ENCODE results near the gene EMILIN3.

EMILIN3 gene

GRCh38 chr20:41349943-41350342, 16.7 kb downstream of the EMILIN3 start:
- in situ Hi-C loops (cut with HindIII; ENCODE audit: low sequenced_read_pairs) = no loop called here

DNA sequence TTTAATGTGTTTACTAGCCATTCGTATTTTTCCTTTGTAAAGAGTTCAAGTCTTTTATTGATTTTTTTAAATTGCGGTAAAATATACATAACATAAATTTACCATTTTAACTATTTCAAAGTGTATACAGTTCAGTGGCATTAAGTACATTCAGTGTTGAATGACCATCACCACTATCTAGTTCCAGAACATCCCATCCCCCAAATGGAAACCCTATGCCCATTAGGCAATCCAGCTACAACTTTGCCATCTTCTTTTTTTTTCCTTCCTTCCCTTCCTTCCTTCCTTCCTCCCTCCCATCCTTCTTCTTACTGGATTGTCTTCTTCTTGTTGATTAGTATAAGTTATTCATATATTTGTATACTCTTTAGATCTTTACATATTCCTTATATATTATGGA, 17.4 kb downstream of the EMILIN3 start:
- in situ Hi-C loops (cut with HindIII; ENCODE audit: low sequenced_read_pairs) = no loop called here

DNA sequence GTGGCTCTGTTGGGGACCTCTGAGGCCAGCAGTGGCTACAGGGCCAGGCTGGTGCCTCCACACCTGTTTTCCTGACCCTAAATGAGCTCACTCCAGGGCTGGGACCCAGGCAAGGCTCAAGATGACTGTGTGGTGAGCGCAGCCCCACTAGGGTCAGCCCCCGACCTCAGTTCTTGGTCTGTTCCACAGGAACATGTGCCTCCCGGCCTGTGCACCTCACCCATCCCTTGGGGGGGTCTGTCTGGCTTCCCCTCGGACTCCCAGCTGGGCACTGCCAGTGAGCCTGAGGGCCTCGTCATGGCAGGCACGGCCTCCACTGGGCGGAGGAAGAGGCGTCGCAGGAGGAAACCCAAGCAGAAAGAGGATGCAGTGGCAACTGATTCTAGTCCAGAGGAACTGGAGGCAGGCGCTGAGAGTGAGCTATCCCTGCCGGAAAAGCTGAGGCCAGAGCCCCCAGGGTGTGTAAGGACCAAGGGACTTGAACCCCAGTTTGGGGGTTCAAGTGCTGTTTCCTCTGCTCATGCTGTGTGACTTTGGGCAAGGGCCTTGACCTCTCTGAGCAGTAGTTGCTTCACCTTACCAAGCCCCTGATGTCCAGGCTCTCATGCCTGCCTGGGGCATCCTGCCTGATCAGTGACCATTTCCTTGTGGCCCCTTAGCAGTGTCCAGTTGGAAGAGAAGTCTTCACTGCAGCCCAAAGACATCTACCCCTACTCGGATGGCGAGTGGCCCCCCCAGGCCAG, 18.0 kb downstream of the EMILIN3 start:
- in situ Hi-C loops (cut with HindIII; ENCODE audit: low sequenced_read_pairs) = no loop called here

DNA sequence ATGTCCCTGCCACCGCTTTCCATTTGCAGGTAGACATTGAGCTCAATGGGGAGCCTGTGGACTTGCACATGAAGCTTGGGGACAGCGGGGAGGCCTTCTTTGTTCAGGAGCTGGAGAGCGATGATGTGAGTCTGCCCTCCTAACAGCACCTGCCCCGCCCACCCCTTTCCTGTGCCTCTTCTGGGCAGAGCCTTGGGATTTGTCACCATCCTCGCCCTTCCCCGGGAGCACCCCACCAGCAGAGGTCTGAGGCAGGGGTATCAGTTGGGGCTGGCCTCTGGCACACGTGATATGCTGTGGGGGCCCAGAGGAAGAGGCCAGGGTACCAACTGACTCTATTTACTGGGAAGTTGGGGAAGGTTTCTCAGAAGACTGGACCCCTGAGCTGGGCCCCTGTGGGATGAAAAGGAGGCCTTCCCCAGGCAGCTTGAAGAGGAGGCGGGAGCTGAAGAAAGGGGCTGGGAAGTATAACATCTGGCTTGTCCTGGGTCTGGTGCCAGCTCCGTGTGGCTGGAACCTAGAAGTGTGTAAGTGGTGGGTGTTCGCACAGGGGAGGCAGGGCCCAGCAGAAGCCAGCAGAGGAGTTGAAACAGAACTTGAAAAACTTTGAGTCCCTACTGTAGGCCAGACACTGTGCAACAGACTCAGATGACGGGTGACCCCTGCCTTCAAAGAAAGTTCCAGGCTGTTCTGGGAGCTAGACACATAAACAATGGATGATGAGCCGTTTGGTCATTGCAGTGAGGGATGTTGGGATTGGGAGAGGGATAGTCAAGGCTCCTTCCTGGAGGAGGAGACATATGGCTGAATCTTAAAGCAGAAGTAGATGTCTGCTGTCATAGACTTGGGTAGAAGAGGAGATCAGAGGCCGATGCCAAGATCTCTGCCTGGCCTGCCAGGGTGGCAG, 18.8 kb downstream of the EMILIN3 start:
- in situ Hi-C loops (cut with HindIII; ENCODE audit: low sequenced_read_pairs) = no loop called here

GRCh38 chr20:41345729-41346067, 20.9 kb downstream of the EMILIN3 start:
- in situ Hi-C loops (cut with HindIII; ENCODE audit: low sequenced_read_pairs) = no loop called here

DNA sequence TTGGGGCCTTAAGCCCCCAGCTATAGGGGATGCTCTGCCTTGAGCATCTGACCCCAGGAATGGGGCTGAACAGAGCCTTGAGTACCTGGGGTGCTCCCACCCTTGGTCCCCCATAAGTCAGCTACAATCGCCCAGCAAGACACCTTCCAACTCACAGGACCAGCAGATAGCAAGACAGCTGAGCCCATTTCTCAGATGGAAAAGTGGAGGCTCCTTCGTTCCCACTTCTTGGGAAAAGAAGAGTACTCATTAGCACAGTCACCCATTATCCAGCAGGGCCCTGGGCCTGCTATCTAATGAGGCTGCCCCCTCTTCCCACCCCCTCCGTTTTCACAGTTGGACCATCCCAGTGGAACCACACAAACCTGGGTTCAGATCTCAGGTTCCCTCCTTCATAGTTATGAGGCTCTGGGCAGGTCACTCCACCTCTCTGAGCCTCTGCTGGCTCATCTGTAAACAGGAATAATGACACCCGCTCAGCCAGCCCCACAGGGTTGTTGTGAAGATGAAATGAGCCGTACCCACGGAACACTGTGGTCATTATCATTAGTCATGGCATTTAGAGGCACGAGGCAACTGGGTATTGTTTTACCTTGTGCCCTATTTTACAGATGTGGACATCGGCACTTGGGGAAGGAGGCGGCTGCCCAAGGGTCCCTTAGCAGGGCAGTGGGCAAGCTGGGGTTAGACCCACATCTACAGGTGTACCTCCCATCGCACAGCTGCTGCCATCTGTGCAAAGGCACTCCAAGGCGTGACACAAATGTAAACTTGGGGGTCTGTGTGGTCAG, 21.5 kb downstream of the EMILIN3 start:
- in situ Hi-C loops (cut with HindIII; ENCODE audit: low sequenced_read_pairs) = no loop called here

- in situ Hi-C loops (cut with HindIII; ENCODE audit: low sequenced_read_pairs) = no loop called here
These were observed 22.1 kb downstream of the EMILIN3 start for GRCh38 chr20:41344477-41344876.

DNA sequence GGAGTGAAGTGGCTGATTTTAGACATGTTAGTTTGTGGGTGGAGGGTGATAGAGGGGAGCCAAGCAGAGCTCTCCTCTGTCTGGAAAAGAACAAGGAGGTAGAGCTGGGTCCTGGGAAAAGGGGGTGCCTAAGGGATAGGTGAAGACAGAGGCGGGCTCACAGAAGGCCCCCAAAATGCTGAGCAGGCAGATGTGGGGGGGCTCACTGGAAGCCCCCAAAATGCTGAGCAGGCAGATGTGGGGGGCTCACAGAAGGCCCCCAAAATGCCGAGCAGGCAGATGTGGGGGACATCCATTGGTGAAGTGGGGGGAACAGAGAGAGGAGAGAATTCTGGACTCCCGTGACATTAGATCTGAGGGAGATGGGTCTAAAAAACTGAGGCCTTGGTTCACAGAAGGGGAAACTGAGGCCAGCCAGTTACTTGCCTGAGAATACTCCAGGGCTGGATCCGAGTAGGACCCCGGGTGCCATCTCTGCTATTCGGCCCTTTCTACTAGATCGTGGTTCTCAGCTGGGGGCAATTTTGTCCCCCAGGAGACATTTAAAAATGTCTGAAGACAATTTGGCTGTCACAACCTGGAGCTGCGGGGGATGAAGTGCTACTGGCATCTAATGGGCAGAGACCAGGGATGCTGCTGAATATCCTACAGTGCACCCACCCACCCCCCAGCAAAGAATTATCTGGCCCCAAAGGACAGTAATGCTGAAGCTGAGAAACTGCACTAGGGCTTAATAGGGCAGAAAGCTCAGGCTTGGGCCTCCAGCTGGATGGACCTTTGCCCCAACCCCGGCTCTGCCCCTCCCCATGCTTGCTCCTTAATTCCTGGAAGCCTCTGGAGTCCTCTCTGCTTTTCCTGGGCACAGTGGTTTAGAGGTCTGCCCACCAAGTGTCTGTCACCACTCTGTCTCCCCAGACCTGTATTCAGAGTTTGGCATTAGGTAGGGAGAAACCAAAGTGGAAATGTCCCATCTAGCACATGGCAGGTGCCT, 23.8 kb downstream of the EMILIN3 start:
- in situ Hi-C loops (cut with HindIII; ENCODE audit: low sequenced_read_pairs) = no loop called here

DNA sequence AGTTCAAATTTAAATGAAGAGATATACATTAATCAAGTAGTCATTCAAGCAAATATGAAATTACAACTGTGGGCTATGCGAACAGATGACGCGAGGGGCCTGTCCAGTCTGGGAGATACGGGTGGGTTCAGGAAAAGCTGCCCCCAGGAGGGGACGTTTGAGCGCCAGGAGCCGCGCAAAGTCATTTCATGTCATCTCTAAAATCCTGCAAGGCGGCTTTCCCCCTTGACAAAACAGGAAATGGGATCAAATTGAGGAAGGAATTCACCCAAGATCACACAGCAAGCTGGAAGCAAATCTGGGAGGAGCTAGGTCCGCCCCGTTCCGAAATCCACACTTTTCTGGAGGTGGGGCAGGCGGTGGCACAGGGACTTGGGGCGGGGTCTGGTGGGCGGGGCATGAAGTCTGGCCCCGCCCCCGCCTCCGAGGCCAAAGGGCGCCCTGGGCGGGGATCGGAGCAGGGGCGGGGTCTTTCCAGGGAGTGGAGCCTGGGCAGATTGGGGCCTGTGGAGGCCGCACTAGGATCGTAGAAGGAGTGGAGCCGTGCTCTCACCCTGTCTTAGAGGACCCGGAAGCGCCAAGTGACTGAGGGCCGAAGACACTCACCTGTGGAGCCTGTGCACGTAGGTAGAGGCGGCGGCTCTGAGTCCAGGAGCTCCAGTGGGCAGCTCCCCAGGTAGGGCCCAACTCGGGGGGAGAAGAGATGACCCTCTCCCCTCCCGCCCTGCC, 26.1 kb downstream of the EMILIN3 start, which contains the start of gene LPIN3:
Gene LPIN3, plus strand, starts transcription at position 495 of the 729 bp plus-strand sequence. CDS start 4,983 bp downstream, outside the sequence.
- in situ Hi-C loops (cut with HindIII; ENCODE audit: low sequenced_read_pairs) = no loop called here

DNA sequence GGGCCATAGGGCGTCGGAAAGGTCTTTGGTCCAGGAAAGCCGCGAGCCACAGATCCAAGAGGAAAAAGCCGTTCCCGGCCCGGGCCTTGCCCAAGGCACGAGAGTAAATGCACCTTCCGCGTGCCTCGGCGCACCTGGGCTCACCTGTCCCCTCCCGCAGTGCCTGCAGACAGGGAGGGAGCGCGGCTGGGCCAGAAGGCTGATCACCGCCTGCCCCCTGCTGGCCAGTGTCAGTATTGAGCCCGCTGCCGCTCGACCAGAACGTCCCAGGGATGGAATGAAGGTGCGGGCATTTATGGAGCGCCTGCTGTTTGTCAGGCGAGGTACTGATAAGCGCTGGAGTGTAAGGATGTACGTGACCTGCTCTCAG, 26.7 kb downstream of the EMILIN3 start:
- in situ Hi-C loops (cut with HindIII; ENCODE audit: low sequenced_read_pairs) = no loop called here

DNA sequence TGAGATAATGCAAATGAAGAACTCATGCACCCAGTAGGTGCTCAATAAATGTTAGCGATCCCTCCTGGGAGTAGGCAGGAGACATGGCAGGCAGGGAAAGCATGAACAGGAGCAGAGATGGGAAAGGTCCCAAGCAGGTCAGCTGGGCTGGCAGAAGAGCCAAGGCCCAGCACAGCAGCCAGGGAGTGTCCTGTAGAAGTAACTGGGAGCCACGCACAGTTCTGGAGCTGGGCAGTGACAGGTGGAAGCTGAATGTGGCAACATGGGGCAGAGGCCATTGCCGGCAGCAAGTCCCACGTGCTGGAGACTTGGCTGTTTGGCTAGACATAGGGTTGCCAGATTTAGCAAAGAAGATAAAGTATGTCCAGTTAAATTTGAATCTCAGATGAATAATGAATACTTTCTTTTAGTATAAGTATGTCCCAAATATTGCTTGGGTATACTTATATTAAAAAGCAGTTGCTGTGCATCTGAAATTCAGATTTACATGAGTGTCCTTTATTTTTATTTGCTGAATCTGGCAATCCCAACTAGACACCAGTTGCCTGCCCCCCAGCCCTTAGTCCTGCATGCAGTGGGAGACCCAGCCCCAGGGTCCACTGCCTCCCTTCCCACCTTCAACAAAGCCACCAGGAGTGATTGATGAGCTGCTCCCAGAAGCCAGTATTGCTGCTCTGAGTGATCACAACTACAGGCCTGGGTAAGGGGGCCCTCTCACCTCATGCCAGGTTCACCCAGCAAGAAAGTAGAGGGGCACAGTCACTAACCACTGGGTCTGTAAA, 29.7 kb downstream of the EMILIN3 start:
- in situ Hi-C loops (cut with HindIII; ENCODE audit: low sequenced_read_pairs) = no loop called here

DNA sequence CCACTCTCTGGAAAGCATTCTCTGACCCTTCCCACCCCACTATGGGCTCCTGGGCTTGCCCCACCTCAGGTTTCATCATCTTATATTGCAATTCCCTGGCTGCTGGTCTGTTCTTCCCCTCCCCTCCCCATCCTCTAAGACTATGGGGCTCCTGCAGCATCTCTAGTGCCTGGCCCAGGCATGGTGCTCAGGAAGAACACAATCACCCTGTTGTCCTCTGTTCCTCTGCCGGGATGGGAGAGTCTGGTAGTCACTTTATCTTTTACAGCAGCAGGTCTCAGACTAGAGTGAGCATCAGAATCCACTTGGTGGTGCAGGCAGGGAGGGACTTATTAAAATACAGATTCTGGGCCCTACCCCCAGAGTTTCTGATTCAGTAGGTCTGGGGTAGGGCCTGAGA, 31.0 kb downstream of the EMILIN3 start:
- in situ Hi-C loops (cut with HindIII; ENCODE audit: low sequenced_read_pairs) = no loop called here

GRCh38 chr20:41334443-41335421, 31.9 kb downstream of the EMILIN3 start:
- in situ Hi-C loops (cut with HindIII; ENCODE audit: low sequenced_read_pairs) = no loop called here

- in situ Hi-C loops (cut with HindIII; ENCODE audit: low sequenced_read_pairs) = no loop called here
These were observed 32.6 kb downstream of the EMILIN3 start for GRCh38 chr20:41334036-41334435.

- in situ Hi-C loops (cut with HindIII; ENCODE audit: low sequenced_read_pairs) = no loop called here
These were observed 34.9 kb downstream of the EMILIN3 start for GRCh38 chr20:41331731-41332130.

- in situ Hi-C loops (cut with HindIII; ENCODE audit: low sequenced_read_pairs) = no loop called here
These were observed 35.7 kb downstream of the EMILIN3 start for GRCh38 chr20:41330941-41331340.

GRCh38 chr20:41330343-41330720, 36.3 kb downstream of the EMILIN3 start:
- in situ Hi-C loops (cut with HindIII; ENCODE audit: low sequenced_read_pairs) = no loop called here
